Neural cell (in vitro differentiated cells): ENCODE measurements around the gene NRXN2.

Experiments used
- CTCF ChIP-seq: fragments of 450-650 bp; IDR thresholded peaks from 2 replicates; pipeline ENCODE4 v1.5.1; 2014; ENCODE audit warnings: antibody characterized with exemption, mild to moderate bottlenecking, moderate library complexity; ENCODE audit not compliant: poor library complexity, severe bottlenecking
- EP300 ChIP-seq: fragments of 450-650 bp; conservative IDR thresholded peaks from 2 replicates; pipeline ENCODE4 v1.6.1; 2014; ENCODE audit warnings: antibody characterized with exemption, mild to moderate bottlenecking, moderate library complexity; ENCODE audit not compliant: poor library complexity, severe bottlenecking
- POLR2AphosphoS5 ChIP-seq: IDR thresholded peaks from 2 replicates; pipeline ENCODE4 v1.6.1; 2012
- RAD21 ChIP-seq: fragments of 450-650 bp; conservative IDR thresholded peaks from 2 replicates; pipeline ENCODE4 v1.6.1; 2014; ENCODE audit warnings: antibody characterized with exemption, mild to moderate bottlenecking, moderate library complexity
- REST ChIP-seq: IDR thresholded peaks from 2 replicates; pipeline ENCODE4 v1.6.1; 2012; ENCODE audit warnings: borderline replicate concordance
- TAF1 ChIP-seq: IDR thresholded peaks from 2 replicates; pipeline ENCODE4 v1.6.1; 2012; ENCODE audit warnings: low read depth

GRCh38 chr11:64558869-64559268, 164.1 kb downstream of the NRXN2 start:
- no peak for TF ChIP-seq CTCF
- no peak for TF ChIP-seq EP300
- TF ChIP-seq TAF1 = no peak
- no peak for TF ChIP-seq REST
- no peak for TF ChIP-seq POLR2AphosphoS5
- TF ChIP-seq RAD21 = no peak
